Pulmonary artery endothelial cell (primary cell): ENCODE data around the gene TNS1. TPM values are rescaled to one million over a fixed set of nuclear protein-coding genes. Genes with fewer than 3 reads are reported as not detected.

Experiments used
- DNase-seq: peaks from one replicate; pipeline ENCODE4 v3.0.0-alpha.2; 2011; ENCODE audit warnings: low read depth, low spot score
- total RNA-seq: library from RNA; depleted of rRNA; stranded (reverse); fragments of >200 nt; gene quantifications from 2 replicates; pipeline ENCODE4 v1.2.3, GENCODE V29; 2014

TNS1 gene
- total RNA-seq, 1 donor from 2014 or later: 26.2 TPM

DNA sequence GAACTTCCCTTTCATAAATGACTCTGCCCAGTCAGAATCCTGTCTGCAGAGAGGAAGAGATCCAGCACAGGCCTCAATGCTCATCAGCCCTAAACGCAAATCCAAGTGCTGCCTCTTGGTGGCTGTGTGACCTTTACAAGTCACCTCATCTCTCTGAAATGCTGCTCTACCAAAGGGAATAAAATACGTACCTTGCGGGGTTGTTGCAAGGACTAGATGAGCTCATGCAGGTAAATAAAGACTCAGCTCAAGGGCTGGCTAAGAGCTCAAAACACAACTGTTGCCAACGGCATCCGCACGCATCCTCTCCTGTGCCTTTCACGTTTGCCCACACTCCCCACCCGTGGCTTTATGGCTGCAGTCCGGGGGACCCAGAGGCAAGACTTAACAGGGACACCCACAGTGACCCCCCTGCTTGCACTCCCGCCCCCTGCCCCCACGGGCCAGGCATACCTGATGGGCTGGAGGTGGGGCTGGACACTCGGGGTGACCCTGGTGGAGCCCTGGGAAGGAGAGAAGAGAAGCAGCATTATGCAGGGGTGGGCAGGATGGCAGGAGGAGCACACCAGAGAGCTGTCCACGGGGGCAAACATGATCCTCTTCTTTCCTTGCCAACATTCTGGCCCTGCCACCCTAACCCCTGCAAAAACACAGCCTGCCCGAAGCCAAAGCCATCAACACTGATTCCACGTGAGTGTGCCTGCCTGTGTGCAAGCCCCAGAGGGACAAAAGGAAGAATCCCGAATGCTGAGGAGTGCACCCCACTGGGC, 102.6 kb downstream of the TNS1 start:
- no peak for DNase-seq

DNA sequence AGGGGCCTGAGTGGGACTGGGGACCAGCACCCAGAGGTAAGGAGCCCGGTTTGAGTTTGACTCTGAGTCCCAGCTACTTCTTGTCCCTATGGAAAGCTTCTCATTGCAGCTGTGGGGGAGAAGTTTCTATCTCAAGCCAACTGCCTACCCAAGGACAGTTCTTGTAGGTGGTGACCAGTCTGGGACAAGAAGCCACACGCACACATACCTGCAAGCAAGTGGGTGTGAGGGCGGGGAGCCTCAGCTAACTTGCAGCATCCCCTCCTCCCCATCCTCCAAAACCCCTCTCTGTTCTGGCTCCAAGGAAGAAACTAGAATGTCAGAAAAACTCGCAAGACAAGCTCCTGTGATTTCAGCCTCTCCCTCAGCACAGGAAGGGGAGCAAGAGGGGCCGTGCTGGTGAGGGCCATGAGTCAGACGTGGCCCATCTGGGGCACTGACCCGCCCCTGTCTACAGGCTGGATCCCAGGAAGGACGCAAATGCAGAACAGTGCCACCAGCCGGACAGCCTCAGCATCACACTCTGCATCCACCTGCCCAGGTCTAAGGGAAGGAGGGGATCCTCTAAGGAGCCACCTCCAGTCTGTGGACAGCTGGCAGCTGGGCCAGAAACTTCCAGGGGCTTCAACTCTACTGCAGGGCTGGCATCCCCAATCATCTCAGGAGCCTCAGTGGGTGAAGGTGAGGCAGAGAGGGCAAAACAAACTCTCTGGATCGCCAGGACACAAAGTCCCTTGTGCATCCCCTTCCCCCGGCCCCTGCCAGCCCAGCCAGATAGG, 103.4 kb downstream of the TNS1 start:
- no peak for DNase-seq

DNA sequence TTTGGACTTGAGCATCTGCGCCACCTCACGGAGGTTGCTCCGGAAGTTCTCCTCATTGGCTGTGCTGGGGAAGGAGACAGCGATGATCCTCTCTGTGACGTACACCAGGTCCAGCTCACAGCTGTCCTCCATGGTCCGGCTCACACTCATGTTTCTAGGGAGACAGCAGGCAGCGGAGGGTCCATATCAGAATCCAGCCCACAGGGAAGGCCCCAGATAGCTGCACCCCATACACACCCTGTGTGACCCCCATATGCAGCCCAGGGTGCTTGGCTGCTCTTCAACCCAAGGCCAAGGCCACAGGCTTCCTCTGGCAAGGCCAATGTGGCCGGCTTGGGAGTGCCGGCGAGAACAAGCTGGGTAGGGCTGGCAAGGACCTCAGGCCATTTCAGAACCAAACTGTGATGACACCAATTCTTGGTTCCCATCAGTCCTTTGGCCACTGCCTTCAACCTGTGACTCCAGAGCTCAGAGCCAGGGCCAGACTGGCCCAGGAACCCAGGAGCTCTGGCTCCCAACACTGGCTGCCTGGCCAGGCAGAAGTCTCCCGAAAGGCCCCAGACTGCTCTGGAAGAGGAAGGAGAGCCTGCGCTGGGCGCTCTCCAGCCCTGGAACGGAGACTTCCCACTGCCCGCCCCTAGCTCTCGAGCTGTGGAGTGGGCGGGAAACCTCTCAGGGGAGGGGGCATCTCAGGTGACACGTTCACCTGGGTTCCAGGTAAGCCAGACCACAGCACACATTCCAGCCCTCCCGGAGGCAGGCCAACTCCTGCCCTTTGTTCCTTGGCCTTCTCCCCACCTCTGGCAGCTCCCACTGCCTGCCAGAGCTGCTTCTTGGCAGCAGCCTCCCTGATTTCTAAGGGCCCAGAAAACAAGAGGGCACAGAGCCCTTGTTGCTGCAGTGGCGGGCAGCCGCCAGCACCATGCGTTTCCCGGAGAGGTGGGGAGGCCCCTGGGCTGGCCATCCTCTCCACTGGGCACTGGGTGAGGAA, 104.7 kb downstream of the TNS1 start:
- no peak for DNase-seq

DNA sequence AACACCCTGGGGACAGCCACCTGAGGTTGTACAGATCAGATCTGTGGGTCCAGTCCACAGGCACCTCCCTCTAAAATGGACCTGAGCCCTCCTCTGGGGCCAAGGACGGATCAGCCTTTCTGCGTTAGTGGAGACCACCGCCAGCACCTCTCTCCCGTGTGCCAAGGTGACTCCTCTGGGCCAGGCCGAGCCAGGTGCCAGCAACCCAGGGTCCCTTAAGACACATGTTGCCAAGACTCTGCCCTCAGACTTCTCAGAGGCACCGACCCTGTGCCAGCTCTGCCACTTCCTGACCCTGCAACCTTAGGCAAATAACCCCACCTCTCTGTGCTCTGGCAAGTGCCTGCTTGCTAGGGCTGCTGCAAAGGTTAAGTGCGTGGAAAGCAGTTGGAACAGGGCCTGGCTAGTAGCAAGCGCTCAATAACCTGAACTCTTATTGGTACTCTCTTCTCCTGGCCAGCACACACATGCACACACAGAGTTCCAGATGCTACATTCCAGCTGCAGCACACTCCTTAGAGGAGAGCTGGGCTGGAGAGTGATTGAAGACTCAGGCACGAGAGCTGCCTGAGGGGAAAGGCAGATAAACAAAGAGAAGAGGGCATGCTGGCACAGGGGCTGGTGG, 105.6 kb downstream of the TNS1 start:
- DNase-seq: no peak

DNA sequence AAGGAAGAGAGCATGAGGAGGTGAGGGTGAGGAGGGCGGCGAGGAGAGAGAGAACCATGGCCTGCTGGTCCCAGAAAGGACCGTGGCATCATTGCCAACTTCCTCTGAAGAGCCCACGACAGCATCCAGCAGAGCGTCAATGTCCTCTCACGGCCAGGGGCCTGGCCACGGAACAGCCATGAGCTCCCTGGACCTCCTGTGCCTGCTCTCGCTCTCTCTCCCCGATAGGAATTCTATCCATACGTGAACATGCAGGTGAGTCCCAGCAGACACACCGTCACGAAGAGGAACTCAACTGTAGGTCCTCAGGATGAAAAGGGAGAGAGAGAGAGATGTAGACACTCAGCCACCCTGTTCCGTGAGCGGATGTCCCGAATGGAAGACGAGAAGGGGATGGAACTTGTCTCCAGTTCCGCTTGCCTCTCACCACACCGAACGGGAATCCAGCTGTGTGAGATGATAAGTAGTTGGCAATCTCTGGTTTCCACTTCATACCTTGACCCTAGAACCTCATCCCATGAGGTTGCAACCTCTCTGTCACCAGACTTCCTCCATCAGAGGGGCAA, 107.6 kb downstream of the TNS1 start:
- no peak for DNase-seq

DNA sequence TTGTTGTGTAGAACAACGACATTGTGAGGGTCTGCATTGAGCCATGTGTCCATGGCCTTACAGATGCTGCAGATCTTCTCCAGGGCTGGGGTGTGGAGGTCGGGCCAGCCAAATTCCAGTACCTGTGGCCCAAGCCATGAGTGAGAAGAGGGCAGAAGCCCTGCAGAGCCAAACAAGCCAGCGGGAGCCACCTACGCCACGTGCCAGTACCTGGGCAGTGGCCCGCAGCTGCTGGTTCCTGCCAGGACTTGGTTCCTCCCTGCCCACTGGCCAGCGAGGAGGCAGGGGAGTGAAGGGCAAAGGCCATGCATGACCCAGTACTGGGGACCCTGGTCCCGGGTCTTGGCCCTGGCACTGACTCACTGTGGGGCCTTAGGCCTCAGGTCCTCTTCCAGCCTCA, 109.4 kb downstream of the TNS1 start:
- no peak for DNase-seq

DNA sequence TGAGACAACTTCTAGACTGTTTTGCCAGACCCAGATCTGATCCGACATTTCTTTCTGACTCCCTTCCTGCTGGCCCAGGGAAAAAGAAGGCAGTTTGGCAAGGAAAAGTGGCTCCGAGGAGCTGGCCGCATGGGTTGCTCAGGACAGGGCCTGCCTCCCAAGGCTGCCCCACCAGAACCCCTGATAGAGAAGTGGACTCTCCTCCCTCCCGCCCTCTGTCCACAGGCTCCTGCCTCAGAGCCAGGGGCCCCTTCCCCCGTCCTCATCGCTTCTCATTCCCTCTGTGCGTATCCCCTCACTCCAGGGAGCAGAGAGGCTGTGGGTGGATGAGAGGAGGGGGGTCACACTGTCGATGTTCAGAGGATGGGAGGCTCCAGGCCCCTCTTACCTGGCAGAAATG, 110.2 kb downstream of the TNS1 start:
- no peak for DNase-seq

DNA sequence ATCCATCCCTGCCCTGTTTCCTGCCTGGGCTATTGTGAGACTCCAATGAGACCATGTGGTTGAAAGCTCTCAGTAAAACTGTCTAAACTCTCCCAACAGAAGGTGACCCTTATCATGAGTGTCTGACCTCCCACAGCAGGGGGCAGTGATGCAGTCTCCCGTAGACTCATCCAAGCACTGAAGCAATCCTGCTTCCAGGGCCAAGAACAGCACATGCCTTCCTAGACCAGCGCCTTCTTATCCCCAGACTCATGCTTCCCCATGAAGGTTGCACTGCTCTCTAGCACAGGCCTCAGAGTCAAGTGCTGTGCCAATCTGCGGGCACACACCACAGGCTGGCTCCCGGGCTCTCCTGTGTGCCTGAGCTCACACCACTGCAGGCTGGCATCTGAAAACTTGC, 112.3 kb downstream of the TNS1 start:
- peak; percentile 48 for DNase-seq

DNA sequence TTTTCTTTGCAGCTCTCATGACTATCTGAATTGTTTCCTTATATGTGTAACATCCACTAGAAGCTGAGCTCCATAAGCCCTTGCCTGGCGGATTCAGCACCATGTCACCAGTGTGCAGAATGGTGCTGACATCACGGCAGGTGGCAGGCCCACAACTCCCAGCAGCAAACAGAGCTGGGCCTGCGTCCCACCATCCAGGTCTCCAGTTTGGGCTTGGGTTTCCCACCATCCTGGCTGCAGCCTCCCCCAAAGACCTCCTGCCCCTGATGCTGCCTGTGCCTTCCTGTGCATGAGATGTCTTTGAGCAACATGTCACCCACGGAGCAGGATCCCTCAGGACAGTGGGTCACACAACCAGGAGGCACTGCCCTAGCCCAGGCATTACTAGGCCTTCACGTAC, 113.1 kb downstream of the TNS1 start:
- DNase-seq: no peak

DNA sequence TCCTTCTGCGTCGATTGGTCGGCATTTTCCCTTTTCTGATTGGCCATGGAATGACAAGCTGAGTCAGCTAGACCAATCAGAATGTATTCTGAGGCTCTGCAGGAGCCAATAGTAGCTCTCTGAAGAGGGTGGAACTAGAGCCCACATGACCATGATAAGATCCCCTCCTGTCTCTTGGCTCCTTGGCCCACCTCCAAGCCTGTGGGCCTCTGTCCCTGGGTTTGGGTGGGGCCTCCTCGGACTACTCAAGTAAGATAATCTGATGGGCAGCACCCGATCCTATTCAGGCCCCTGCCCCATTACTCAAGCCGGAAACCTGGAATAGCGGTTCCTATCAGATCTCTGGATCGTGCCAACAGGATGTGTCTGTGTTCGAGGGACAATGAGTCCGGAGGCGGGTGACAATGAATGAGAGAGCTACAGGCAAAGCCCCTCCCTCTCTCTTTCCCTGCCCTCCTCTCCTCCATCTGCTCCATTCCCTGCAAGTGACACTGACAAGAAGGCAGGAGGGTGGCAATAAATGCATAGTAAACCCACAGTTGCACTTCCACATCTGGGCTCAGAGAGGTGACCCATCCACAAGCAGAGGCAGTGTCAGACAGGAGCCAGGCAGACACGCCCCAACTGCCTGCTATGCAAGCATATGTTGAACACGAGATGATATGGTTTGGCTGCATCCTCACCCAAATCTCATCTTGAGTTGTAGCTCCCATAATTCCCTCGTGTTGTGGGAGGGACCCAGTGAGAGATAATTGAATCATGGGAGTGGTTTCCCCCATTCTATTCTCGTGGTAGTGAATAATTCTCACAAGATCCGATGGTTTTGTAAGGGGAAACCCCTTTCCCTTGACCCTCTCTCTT, 114.7 kb downstream of the TNS1 start:
- peak; percentile 59 for DNase-seq

DNA sequence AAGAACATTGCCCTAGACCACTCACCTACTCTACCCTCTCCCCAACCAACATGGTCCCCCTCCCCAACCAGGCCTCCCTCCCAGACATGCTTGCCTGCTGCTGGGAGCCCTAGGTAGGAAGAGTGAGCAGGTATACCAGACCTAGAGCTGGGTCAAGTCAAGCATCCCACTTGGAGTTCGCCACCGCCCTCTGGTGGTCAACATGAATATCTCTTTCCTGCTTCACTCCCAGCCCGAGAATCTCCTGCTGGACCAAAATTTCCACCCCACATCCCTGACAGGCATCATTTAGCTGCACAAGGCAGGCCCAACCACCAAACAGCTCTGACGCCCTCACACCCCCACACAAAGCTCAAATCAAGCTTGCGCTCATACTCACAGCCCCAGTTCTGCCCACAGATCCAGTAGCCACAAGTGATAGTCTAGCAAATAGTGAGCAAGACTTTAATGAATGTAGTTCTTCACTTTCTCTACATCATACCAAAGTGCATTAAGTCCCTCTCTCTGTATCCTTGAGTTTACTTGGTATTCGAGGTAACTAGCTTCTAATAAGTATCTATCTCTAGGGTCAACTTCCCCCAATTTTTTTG, 116.0 kb downstream of the TNS1 start:
- no peak for DNase-seq

DNA sequence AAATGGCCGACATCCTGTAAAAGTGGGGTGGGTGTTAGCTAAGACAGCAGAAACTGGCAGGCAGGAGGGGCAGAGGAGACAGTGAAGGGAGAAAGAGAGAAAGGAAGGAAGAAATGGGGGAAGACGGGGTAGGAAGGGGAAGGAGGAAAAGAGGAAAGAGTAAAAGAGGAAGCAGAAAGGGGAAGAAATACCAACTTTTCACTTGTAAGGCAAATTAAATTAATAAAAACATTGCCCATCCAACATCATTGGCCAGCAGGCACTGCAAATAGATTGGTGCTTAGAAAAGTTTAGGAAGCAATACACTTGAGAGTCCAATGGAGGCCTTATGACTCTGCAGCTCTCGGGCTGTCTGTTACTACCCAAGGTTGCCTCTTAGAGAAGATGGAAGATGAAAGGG, 116.7 kb downstream of the TNS1 start:
- no peak for DNase-seq

DNA sequence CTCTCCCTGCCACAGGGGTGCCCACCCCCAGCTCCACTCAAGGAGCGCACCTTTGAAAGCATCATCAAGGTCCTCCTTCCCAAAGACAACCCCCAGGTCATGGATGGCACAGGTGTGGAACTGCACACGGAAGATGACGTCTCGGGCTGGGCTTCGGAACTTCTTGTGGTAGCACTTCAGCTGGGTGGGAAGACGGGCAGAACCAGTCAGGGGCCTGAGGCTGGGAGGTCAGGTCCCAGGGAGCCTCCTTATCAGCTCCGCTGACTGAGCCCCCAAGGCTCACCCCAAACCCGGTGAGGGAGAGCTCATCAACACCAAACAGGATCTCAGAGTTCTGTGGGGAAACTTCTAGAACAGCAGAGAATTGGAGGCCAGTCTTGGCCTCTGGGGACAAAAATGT, 117.8 kb downstream of the TNS1 start:
- DNase-seq: no peak

DNA sequence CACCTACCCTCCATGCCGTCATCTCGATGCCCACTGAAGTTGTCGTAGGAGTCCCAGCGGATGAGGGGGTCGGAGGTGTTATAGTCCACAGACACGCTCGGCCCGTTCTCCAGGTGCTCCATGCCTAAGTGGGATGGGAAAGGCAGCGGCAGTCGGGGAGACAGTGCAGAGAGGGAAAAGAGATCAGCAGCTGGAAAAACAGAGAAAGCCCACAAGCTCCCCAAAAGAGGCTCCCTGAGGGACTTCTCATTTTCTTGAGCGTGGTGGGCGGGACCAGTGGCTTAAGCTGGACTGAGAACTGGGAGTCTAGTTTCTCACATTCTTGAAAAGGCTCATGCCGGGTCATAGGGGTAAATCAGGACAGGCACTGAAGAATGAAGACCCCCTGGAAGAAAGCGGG, 121.9 kb downstream of the TNS1 start:
- no peak for DNase-seq

DNA sequence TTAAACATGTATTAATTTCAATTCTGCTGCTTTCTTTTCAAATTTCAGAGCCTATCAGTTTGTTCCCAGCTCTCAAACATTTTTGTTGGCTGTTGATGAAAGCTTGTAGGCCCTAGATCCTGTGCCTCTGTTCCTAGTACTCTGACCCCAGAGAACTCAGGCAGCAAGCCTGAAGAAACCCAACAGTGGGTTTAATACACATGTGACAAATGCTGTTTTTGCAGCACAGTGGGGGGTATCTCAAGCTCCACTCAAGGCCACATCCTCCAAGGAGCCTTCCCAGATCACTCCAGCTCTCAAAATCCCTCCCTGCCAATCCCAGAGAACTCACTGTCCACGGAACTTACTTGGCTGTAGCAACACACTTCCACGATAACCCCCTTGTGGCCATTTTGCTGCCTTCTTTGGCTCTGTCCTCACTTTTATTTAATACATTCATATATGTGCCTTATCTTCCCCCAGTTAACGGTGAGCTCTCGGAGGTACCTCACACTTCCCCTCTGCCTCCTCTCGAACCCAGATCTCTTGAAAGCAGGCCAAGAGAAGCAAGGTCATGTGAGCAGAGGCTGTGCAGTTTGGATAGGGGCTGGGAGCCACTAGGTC, 122.4 kb downstream of the TNS1 start:
- DNase-seq: no peak

DNA sequence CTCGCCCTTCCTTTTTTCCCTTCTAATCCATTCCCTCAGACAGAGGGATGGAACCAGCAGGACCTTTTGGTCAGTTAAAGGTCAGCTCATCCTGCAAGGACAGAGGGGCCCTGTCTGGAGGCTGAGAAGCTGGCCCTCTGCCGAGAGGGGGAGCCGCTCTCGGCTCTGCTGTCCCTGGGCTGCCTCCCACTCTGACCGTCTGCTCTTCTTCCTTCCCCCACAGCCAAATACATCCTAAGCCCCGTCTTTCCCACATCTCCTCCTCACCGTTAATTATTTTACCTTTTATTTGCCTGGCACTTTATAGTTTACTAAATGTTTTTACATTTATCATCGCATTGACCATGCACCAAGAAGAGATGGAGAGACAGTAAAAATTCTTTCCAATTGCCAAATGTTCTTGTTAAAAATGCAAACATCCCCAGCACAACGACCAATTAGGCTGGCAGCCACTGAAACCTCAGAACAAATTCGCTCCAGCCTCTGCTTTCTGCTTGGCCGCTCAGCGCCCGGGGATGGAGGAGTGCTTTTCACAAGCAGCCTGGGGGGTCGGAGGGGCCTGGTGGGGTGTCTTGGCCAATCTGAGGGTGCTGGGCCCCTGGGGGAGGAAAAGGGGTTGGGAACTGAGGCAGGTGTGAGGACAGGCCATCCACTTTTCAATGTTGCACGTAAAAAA, 123.7 kb downstream of the TNS1 start:
- DNase-seq: no peak

DNA sequence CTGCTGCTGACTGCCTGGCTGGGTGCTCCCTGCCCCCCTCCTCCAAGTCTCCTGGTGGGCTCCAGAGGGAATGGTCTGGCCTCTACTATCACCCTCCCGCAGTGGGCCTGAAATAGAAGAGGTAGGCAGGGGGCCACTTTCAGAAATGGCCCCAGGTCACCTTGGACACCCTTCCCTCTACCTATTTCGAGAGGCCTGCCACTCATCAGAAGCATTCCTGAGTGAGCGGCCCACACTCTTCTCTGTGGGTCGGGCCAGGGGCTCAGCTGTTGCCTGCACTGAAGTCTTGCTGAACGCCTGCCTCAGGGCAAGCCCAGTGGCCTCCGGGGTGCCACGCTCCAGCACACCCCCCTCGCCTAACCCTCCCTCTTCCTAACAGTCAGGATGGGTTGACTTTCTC, 124.9 kb downstream of the TNS1 start:
- DNase-seq: no peak

DNA sequence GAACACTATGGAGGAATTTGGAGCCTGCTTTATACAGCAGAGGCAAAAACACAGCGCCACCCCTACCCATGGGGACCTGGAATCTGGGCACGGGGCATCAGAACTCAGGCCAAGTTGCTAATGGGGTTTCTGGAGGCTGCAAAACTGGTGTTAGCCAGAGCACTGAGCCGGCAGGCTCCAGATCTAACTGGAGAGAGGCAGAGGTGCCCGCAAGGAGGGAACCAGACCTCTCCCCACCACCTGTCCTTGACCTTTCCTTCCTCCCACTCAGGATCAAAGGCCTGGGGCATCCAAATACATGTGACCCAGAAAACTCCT, 126.6 kb downstream of the TNS1 start:
- no peak for DNase-seq
